ENCODE measurements around the gene GTF3C1.

DNA sequence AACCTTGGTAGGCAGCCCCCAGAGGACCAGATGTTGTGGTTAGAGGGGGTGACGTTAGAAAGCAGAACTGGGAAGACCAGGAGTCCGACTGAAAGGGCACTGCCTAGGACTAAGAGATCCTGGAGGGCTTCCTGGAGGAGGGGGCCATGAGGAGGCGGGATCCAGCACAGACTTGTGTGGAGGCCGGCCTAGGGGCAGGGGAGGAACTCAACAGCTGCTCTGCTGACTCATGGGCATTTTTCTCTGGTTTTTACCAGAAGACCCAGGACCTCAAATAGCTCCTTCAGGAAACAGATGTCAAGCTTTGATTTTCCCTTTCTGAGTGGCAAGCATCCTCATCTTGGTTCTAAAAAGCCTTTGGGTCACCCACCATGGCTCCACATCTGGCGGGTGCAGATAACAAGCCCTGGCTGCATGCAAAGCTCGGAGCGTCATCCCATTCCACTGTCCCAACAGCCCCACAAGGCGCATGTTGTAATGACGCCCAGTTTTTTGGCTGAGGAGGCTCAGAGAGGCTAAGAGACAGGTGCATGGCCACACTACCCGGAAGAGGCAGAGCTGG is 118.7 kb downstream of the GTF3C1 start:
- TF ChIP-seq, protein P1, sequence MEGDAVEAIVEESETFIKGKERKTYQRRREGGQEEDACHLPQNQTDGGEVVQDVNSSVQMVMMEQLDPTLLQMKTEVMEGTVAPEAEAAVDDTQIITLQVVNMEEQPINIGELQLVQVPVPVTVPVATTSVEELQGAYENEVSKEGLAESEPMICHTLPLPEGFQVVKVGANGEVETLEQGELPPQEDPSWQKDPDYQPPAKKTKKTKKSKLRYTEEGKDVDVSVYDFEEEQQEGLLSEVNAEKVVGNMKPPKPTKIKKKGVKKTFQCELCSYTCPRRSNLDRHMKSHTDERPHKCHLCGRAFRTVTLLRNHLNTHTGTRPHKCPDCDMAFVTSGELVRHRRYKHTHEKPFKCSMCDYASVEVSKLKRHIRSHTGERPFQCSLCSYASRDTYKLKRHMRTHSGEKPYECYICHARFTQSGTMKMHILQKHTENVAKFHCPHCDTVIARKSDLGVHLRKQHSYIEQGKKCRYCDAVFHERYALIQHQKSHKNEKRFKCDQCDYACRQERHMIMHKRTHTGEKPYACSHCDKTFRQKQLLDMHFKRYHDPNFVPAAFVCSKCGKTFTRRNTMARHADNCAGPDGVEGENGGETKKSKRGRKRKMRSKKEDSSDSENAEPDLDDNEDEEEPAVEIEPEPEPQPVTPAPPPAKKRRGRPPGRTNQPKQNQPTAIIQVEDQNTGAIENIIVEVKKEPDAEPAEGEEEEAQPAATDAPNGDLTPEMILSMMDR (IDR thresholded peaks at IDR 0.05; ENCODE audit: low read depth, low read length) = no peak
- TF ChIP-seq EZH2phosphoT487 (IDR thresholded peaks at IDR 0.05; ENCODE audit: low read depth) = no peak

All from OCI-LY3 (cell line).